Osteocyte (in vitro differentiated cells): ENCODE results near the gene SMAD2. TPM values are rescaled to one million over a fixed set of nuclear protein-coding genes. Genes with fewer than 3 reads are reported as not detected.

Experiments
- DNase-seq: peaks from one replicate; pipeline ENCODE4 v3.0.0; 2021; ENCODE audit warnings: mixed read lengths; ENCODE audit not compliant: unreplicated experiment; ENCODE audit errors: extremely low spot score
- H3K27ac Mint-ChIP-seq: one replicate; pipeline ENCODE4 v1.8.0; 2021; ENCODE audit warnings: mild to moderate bottlenecking, mixed read lengths; ENCODE audit not compliant: unreplicated experiment
- H3K27me3 Mint-ChIP-seq: one replicate; pipeline ENCODE4 v1.8.0; 2021; ENCODE audit warnings: mixed read lengths; ENCODE audit not compliant: unreplicated experiment
- H3K36me3 Mint-ChIP-seq: one replicate; pipeline ENCODE4 v1.8.0; 2021; ENCODE audit warnings: mixed read lengths; ENCODE audit not compliant: unreplicated experiment
- H3K4me1 Mint-ChIP-seq: one replicate; pipeline ENCODE4 v1.8.0; 2021; ENCODE audit warnings: mixed read lengths; ENCODE audit not compliant: unreplicated experiment
- H3K4me3 Mint-ChIP-seq: one replicate; pipeline ENCODE4 v1.8.0; 2021; ENCODE audit warnings: mild to moderate bottlenecking, moderate library complexity, mixed read lengths; ENCODE audit not compliant: unreplicated experiment
- H3K9me3 Mint-ChIP-seq: one replicate; pipeline ENCODE4 v1.8.0; 2021; ENCODE audit warnings: mixed read lengths; ENCODE audit not compliant: unreplicated experiment
- CTCF ChIP-seq: fragments of 200-600 bp; sonication (generic); IDR thresholded peaks from 2 replicates; pipeline ENCODE4 v1.5.0; 2021; ENCODE audit warnings: antibody characterized with exemption, mild to moderate bottlenecking, moderate library complexity
- total RNA-seq: library from RNA; stranded (reverse); gene quantifications from 2 replicates; pipeline ENCODE4 v1.2.1, GENCODE V29; 2021

SMAD2 gene
- total RNA-seq, 1 donor from 2014 or later = 147 TPM

- no peak for TF ChIP-seq CTCF
- H3K4me1 Mint-ChIP-seq = peaks cover 25% of the 10 kb centered on the region
- H3K27ac Mint-ChIP-seq = no peak overlapping the region
- no peak overlapping the region for H3K4me3 Mint-ChIP-seq
- DNase-seq = no peak
- no peaks in the 10 kb centered on the region for H3K27me3 Mint-ChIP-seq
- H3K36me3 Mint-ChIP-seq = peaks cover 27% of the 10 kb centered on the region
- H3K9me3 Mint-ChIP-seq = peaks cover 5% of the 10 kb centered on the region
Measured at GRCh38 chr18:47895565-47896250, 34.8 kb downstream of the SMAD2 start.

GRCh38 chr18:47893939-47894699, 36.3 kb downstream of the SMAD2 start:
- H3K27ac Mint-ChIP-seq = no peak overlapping the region
- peaks cover 23% of the 10 kb centered on the region for H3K4me1 Mint-ChIP-seq
- DNase-seq = no peak
- no peaks in the 10 kb centered on the region for H3K27me3 Mint-ChIP-seq
- H3K36me3 Mint-ChIP-seq = peaks cover 23% of the 10 kb centered on the region
- no peak overlapping the region for H3K4me3 Mint-ChIP-seq
- no peaks in the 10 kb centered on the region for H3K9me3 Mint-ChIP-seq
- TF ChIP-seq CTCF = no peak

- no peak for DNase-seq
- Mint-ChIP-seq H3K36me3 (peaks cover 29% of the 10 kb centered on the region), H3K4me3 (no peak overlapping the region), H3K27me3 (no peaks in the 10 kb centered on the region), H3K27ac (no peak overlapping the region), H3K9me3 (no peaks in the 10 kb centered on the region), H3K4me1 (peaks cover 13% of the 10 kb centered on the region)
- no peak for TF ChIP-seq CTCF
Measured at GRCh38 chr18:47893047-47893446, 37.4 kb downstream of the SMAD2 start.

GRCh38 chr18:47888156-47888555, 42.3 kb downstream of the SMAD2 start:
- peaks cover 28% of the 10 kb centered on the region for H3K36me3 Mint-ChIP-seq
- H3K27ac Mint-ChIP-seq = no peak overlapping the region
- no peak for TF ChIP-seq CTCF
- H3K27me3 Mint-ChIP-seq = no peaks in the 10 kb centered on the region
- H3K4me1 Mint-ChIP-seq = peaks cover 9% of the 10 kb centered on the region
- H3K4me3 Mint-ChIP-seq = no peak overlapping the region
- H3K9me3 Mint-ChIP-seq = no peaks in the 10 kb centered on the region
- DNase-seq = no peak

- H3K36me3 Mint-ChIP-seq = peaks cover 29% of the 10 kb centered on the region
- H3K4me1 Mint-ChIP-seq = peaks cover 18% of the 10 kb centered on the region
- no peak for DNase-seq
- no peak for TF ChIP-seq CTCF
- H3K4me3 Mint-ChIP-seq = no peak overlapping the region
- H3K27ac Mint-ChIP-seq = no peak overlapping the region
- H3K9me3 Mint-ChIP-seq = no peaks in the 10 kb centered on the region
- H3K27me3 Mint-ChIP-seq = no peaks in the 10 kb centered on the region
Measured at GRCh38 chr18:47887227-47887626, 43.2 kb downstream of the SMAD2 start.
